GM12872 (cell line): ENCODE measurements around the gene COL26A1.

Experiments used
- CTCF ChIP-seq: IDR thresholded peaks from 3 replicates; pipeline ENCODE4 v1.5.1; 2011; ENCODE audit warnings: low read depth, mild to moderate bottlenecking, low read length, moderate library complexity; ENCODE audit not compliant: insufficient read depth

The COL26A1 gene

GRCh38 chr7:101545441-101546190 is 182.9 kb downstream of the COL26A1 start:
- no peak for TF ChIP-seq CTCF

- TF ChIP-seq CTCF = no peak
Measured at GRCh38 chr7:101546308-101546936, 183.7 kb downstream of the COL26A1 start.

GRCh38 chr7:101547022-101547915 is 184.6 kb downstream of the COL26A1 start:
- TF ChIP-seq CTCF = no peak

GRCh38 chr7:101547916-101548661 is 185.4 kb downstream of the COL26A1 start:
- no peak for TF ChIP-seq CTCF

- no peak for TF ChIP-seq CTCF
Measured at GRCh38 chr7:101549734-101550133, 187.1 kb downstream of the COL26A1 start.

GRCh38 chr7:101550641-101551541 is 188.2 kb downstream of the COL26A1 start:
- TF ChIP-seq CTCF = no peak
